Transverse colon (tissue), 3 donors: ENCODE results near the gene CCS.

Source experiments
- CTCF ChIP-seq, 5 experiments: fragments of 200-600 bp in 3 of 5; fragments of 450-650 bp in 2 of 5; sonication (generic) in 3 of 5; IDR thresholded peaks; 1 replicate in 2 of 5; 2 replicates in 3 of 5; pipeline ENCODE4 v1.5.1; 2016 to 2017; ENCODE audit warnings: antibody characterized with exemption in 5 of 5, inconsistent platforms in 3 of 5, mild to moderate bottlenecking in 2 of 5, moderate library complexity in 1 of 5
- POLR2A ChIP-seq: fragments of 450-650 bp; IDR thresholded peaks from one replicate; pipeline ENCODE4 v1.6.1; 2016; ENCODE audit warnings: antibody characterized with exemption, mild to moderate bottlenecking, moderate library complexity

GRCh38 chr11:66619080-66619554, 26.1 kb downstream of the CCS start:
- TF ChIP-seq POLR2A = peak; percentile 41
- no peak for TF ChIP-seq CTCF (IDR thresholded peaks at IDR 0.05)
